ENCODE data around the gene ZNF280B.

ZNF280B gene

DNA sequence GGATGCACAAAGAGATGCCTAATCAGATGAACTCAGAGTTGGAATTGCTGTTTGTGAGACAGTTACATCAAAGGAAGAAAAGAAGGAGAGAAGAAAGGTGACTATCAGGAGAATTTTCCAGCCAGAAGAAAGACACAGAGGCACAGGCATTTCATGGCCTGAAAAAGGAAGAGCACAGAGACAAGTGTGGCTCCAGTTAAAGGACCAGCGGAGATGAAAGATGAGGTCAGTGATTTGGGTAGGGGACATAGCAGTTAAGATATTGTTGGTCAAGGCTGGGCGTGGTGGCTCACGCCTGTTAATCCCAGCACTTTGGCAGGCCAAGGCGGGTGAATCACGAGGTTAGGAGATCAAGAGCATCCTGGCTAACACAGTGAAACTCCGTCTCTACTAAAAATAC lies 15.0 kb upstream of the ZNF280B start:
- TF ChIP-seq SNAI2 (CRISPR knock-in tag; IDR thresholded peaks at IDR 0.05) (no peak), ZFP3 (CRISPR knock-in tag; IDR thresholded peaks at IDR 0.05) (no peak), ZNF70 (CRISPR knock-in tag; IDR thresholded peaks at IDR 0.05) (no peak), TCF4 (CRISPR knock-in tag; IDR thresholded peaks at IDR 0.05; ENCODE audit: borderline replicate concordance) (no peak), ZNF565 (CRISPR knock-in tag; conservative IDR thresholded peaks at IDR 0.05; ENCODE audit: low read depth) (no peak), ZNF8 (CRISPR knock-in tag; IDR thresholded peaks at IDR 0.05) (no peak), RARB (CRISPR knock-in tag; IDR thresholded peaks at IDR 0.05) (no peak), TOX (CRISPR knock-in tag; IDR thresholded peaks at IDR 0.05; ENCODE audit: borderline replicate concordance) (no peak), OSR1 (CRISPR knock-in tag; IDR thresholded peaks at IDR 0.05) (no peak), GLIS3 (CRISPR knock-in tag; IDR thresholded peaks at IDR 0.05) (no peak), ARNTL (CRISPR knock-in tag; IDR thresholded peaks at IDR 0.05; ENCODE audit: borderline replicate concordance, low read depth) (no peak), CSDC2 (CRISPR knock-in tag; IDR thresholded peaks at IDR 0.05) (no peak)
- TF ChIP-seq, protein P1, sequence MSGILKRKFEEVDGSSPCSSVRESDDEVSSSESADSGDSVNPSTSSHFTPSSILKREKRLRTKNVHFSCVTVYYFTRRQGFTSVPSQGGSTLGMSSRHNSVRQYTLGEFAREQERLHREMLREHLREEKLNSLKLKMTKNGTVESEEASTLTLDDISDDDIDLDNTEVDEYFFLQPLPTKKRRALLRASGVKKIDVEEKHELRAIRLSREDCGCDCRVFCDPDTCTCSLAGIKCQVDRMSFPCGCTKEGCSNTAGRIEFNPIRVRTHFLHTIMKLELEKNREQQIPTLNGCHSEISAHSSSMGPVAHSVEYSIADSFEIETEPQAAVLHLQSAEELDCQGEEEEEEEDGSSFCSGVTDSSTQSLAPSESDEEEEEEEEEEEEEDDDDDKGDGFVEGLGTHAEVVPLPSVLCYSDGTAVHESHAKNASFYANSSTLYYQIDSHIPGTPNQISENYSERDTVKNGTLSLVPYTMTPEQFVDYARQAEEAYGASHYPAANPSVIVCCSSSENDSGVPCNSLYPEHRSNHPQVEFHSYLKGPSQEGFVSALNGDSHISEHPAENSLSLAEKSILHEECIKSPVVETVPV (CRISPR knock-in tag; IDR thresholded peaks at IDR 0.05), result no peak
- TF ChIP-seq, protein P2, sequence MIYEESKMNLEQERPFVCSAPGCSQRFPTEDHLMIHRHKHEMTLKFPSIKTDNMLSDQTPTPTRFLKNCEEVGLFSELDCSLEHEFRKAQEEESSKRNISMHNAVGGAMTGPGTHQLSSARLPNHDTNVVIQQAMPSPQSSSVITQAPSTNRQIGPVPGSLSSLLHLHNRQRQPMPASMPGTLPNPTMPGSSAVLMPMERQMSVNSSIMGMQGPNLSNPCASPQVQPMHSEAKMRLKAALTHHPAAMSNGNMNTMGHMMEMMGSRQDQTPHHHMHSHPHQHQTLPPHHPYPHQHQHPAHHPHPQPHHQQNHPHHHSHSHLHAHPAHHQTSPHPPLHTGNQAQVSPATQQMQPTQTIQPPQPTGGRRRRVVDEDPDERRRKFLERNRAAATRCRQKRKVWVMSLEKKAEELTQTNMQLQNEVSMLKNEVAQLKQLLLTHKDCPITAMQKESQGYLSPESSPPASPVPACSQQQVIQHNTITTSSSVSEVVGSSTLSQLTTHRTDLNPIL (CRISPR knock-in tag; IDR thresholded peaks at IDR 0.05; ENCODE audit: low read depth), result no peak
- TF ChIP-seq, protein P3, sequence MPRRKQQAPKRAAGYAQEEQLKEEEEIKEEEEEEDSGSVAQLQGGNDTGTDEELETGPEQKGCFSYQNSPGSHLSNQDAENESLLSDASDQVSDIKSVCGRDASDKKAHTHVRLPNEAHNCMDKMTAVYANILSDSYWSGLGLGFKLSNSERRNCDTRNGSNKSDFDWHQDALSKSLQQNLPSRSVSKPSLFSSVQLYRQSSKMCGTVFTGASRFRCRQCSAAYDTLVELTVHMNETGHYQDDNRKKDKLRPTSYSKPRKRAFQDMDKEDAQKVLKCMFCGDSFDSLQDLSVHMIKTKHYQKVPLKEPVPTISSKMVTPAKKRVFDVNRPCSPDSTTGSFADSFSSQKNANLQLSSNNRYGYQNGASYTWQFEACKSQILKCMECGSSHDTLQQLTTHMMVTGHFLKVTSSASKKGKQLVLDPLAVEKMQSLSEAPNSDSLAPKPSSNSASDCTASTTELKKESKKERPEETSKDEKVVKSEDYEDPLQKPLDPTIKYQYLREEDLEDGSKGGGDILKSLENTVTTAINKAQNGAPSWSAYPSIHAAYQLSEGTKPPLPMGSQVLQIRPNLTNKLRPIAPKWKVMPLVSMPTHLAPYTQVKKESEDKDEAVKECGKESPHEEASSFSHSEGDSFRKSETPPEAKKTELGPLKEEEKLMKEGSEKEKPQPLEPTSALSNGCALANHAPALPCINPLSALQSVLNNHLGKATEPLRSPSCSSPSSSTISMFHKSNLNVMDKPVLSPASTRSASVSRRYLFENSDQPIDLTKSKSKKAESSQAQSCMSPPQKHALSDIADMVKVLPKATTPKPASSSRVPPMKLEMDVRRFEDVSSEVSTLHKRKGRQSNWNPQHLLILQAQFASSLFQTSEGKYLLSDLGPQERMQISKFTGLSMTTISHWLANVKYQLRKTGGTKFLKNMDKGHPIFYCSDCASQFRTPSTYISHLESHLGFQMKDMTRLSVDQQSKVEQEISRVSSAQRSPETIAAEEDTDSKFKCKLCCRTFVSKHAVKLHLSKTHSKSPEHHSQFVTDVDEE (CRISPR knock-in tag; IDR thresholded peaks at IDR 0.05), result no peak
- TF ChIP-seq, protein P4, sequence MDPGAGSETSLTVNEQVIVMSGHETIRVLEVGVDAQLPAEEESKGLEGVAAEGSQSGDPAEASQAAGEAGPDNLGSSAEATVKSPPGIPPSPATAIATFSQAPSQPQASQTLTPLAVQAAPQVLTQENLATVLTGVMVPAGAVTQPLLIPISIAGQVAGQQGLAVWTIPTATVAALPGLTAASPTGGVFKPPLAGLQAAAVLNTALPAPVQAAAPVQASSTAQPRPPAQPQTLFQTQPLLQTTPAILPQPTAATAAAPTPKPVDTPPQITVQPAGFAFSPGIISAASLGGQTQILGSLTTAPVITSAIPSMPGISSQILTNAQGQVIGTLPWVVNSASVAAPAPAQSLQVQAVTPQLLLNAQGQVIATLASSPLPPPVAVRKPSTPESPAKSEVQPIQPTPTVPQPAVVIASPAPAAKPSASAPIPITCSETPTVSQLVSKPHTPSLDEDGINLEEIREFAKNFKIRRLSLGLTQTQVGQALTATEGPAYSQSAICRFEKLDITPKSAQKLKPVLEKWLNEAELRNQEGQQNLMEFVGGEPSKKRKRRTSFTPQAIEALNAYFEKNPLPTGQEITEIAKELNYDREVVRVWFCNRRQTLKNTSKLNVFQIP (CRISPR knock-in tag; IDR thresholded peaks at IDR 0.05; ENCODE audit: borderline replicate concordance, low read depth), result no peak
- ATAC-seq, result no peak

DNA sequence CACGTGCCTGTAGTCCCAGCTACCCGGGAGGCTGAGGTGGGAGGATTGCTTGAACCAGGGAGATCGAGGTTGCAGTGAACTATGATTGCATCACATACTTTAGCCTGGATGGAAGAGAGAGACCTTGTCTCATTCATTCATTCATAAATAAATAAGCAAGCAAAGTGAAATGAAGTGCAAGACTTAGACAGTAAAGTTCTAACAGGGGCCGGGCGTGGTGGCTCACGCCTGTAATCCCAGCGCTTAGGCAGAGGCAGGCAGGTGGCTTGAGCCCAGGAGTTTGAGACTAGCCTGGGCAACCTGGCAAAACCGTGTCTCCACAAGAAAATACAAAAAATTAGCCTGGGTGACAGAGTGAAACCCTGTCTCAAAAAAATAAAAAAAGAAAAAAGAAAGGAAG lies 13.1 kb upstream of the ZNF280B start:
- TF ChIP-seq ZFP3 (CRISPR knock-in tag; IDR thresholded peaks at IDR 0.05), result no peak
- TF ChIP-seq, protein P4 (CRISPR knock-in tag; IDR thresholded peaks at IDR 0.05; ENCODE audit: borderline replicate concordance, low read depth), result no peak
- TF ChIP-seq, protein P1 (CRISPR knock-in tag; IDR thresholded peaks at IDR 0.05), result no peak
- TF ChIP-seq RARB (CRISPR knock-in tag; IDR thresholded peaks at IDR 0.05), result no peak
- no peak for TF ChIP-seq ISL1 (CRISPR knock-in tag; IDR thresholded peaks at IDR 0.05)
- no peak for TF ChIP-seq CSDC2 (CRISPR knock-in tag; IDR thresholded peaks at IDR 0.05)
- TF ChIP-seq BACH2 (CRISPR knock-in tag; IDR thresholded peaks at IDR 0.05; ENCODE audit: borderline replicate concordance), result no peak
- TF ChIP-seq ZFP30 (CRISPR knock-in tag; IDR thresholded peaks at IDR 0.05), result no peak
- no peak for TF ChIP-seq OSR1 (CRISPR knock-in tag; IDR thresholded peaks at IDR 0.05)
- TF ChIP-seq, protein P2 (CRISPR knock-in tag; IDR thresholded peaks at IDR 0.05; ENCODE audit: low read depth), result no peak
- TF ChIP-seq, protein P3 (CRISPR knock-in tag; IDR thresholded peaks at IDR 0.05), result no peak
- TF ChIP-seq PPARA (CRISPR knock-in tag; IDR thresholded peaks at IDR 0.05; ENCODE audit: borderline replicate concordance), result no peak
- TF ChIP-seq ESRRG (CRISPR knock-in tag; IDR thresholded peaks at IDR 0.05), result no peak
- TF ChIP-seq ARNTL (CRISPR knock-in tag; IDR thresholded peaks at IDR 0.05; ENCODE audit: borderline replicate concordance, low read depth), result no peak
- TF ChIP-seq GLIS3 (CRISPR knock-in tag; IDR thresholded peaks at IDR 0.05), result no peak
- ATAC-seq, result no peak
